ENCODE measurements around the gene HDAC4. TPM values are rescaled to one million over a fixed set of nuclear protein-coding genes. Genes with fewer than 3 reads are reported as not detected.

Gene HDAC4
- total RNA-seq, 6 experiments from 2014 or later, result 7.4 to 13.0 (median 9.5) TPM

- TF ChIP-seq CTCF (IDR thresholded peaks at IDR 0.05), result no peak
- Mint-ChIP-seq H3K27ac (no peak overlapping the region), H3K4me3 (no peak overlapping the region), H3K4me1 (ENCODE audit: low read depth) (no peaks in the 10 kb centered on the region), H3K27me3 (ENCODE audit: insufficient read depth) (no peaks in the 10 kb centered on the region; the same call in 1 of the 2 replicates), H3K36me3 (ENCODE audit: low read depth) (peaks cover 11% of the 10 kb centered on the region), H3K9me3 (no peaks in the 10 kb centered on the region)
- no peak for DNase-seq
These were observed 261.7 kb downstream of the HDAC4 start for GRCh38 chr2:239139101-239139500.

- no peak overlapping the region for H3K4me3 Mint-ChIP-seq
- no peaks in the 10 kb centered on the region; the same call in 1 of the 2 replicates for H3K27me3 Mint-ChIP-seq (ENCODE audit: insufficient read depth)
- no peaks in the 10 kb centered on the region for H3K4me1 Mint-ChIP-seq (ENCODE audit: low read depth)
- H3K36me3 Mint-ChIP-seq (ENCODE audit: low read depth), result peaks cover 14% of the 10 kb centered on the region
- TF ChIP-seq CTCF (IDR thresholded peaks at IDR 0.05), result no peak
- no peaks in the 10 kb centered on the region for H3K9me3 Mint-ChIP-seq
- DNase-seq, result no peak
- no peak overlapping the region for H3K27ac Mint-ChIP-seq
These were observed 262.2 kb downstream of the HDAC4 start for GRCh38 chr2:239138610-239139009.

GRCh38 chr2:239137898-239138283 is 262.9 kb downstream of the HDAC4 start:
- Mint-ChIP-seq H3K4me1 (ENCODE audit: low read depth) (no peaks in the 10 kb centered on the region), H3K27ac (no peak overlapping the region), H3K9me3 (no peaks in the 10 kb centered on the region), H3K36me3 (ENCODE audit: low read depth) (peaks cover 17% of the 10 kb centered on the region), H3K27me3 (ENCODE audit: insufficient read depth) (no peaks in the 10 kb centered on the region; the same call in 1 of the 2 replicates), H3K4me3 (no peak overlapping the region)
- TF ChIP-seq CTCF (IDR thresholded peaks at IDR 0.05), result no peak
- no peak for DNase-seq

- Mint-ChIP-seq H3K4me3 (no peak overlapping the region), H3K36me3 (ENCODE audit: low read depth) (peaks cover 19% of the 10 kb centered on the region), H3K27ac (no peak overlapping the region), H3K4me1 (ENCODE audit: low read depth) (no peaks in the 10 kb centered on the region), H3K9me3 (no peaks in the 10 kb centered on the region), H3K27me3 (ENCODE audit: insufficient read depth) (no peaks in the 10 kb centered on the region; the same call in 1 of the 2 replicates)
- DNase-seq, result no peak
- TF ChIP-seq CTCF (IDR thresholded peaks at IDR 0.05), result no peak
These were observed 263.5 kb downstream of the HDAC4 start for GRCh38 chr2:239137165-239137897.

GRCh38 chr2:239136762-239137161 is 264.1 kb downstream of the HDAC4 start:
- Mint-ChIP-seq H3K4me3 (no peak overlapping the region), H3K27ac (no peak overlapping the region), H3K4me1 (ENCODE audit: low read depth) (no peaks in the 10 kb centered on the region), H3K36me3 (ENCODE audit: low read depth) (peaks cover 19% of the 10 kb centered on the region), H3K9me3 (no peaks in the 10 kb centered on the region), H3K27me3 (ENCODE audit: insufficient read depth) (no peaks in the 10 kb centered on the region; the same call in 1 of the 2 replicates)
- TF ChIP-seq CTCF (IDR thresholded peaks at IDR 0.05), result no peak
- DNase-seq, result no peak
